OCI-LY1 (cell line): ENCODE data around the gene AP5S1.
"Not testable (repeated sequence)": the region's sequence is repeated elsewhere in the genome, so short reads cannot be mapped to it uniquely, and the experiment has no call there.

Experiments used
- H2AFZ ChIP-seq: fragments of 200-600 bp; sonication (generic), shearing (Covaris generic); 2 replicates; pipeline ENCODE4 v1.6.0; 2014; ENCODE audit warnings: antibody characterized with exemption, mild to moderate bottlenecking, low read length
- H3F3A ChIP-seq: fragments of 200-600 bp; sonication (generic), shearing (Covaris generic); 2 replicates; pipeline ENCODE4 v1.6.0; 2014; ENCODE audit warnings: mild to moderate bottlenecking, antibody characterized with exemption, low read length, moderate library complexity; ENCODE audit not compliant: insufficient read depth
- H3K27ac ChIP-seq: fragments of 200-600 bp; sonication (generic); 2 replicates; pipeline ENCODE4 v1.5.1; 2014; ENCODE audit warnings: low read length, mixed run types, mild to moderate bottlenecking, low read depth; ENCODE audit not compliant: poor library complexity, severe bottlenecking
- H3K27me3 ChIP-seq: fragments of 200-600 bp; sonication (generic); 2 replicates; pipeline ENCODE4 v1.6.0; 2014; ENCODE audit warnings: antibody characterized with exemption, mild to moderate bottlenecking, low read length, moderate library complexity; ENCODE audit not compliant: insufficient read depth
- H3K36me3 ChIP-seq: fragments of 200-600 bp; sonication (generic); 2 replicates; pipeline ENCODE4 v1.6.1; 2014; ENCODE audit warnings: mild to moderate bottlenecking, antibody characterized with exemption, low read length, moderate library complexity, mixed read lengths; ENCODE audit not compliant: insufficient read depth
- H3K4me1 ChIP-seq: fragments of 200-600 bp; sonication (generic); 2 replicates; pipeline ENCODE4 v1.5.1; 2014; ENCODE audit warnings: mild to moderate bottlenecking, low read length, moderate library complexity; ENCODE audit not compliant: insufficient read depth, severe bottlenecking
- H3K4me2 ChIP-seq: fragments of 200-600 bp; sonication (generic), shearing (Covaris generic); 2 replicates; pipeline ENCODE4 v1.6.1; 2014; ENCODE audit warnings: low read length
- H3K4me3 ChIP-seq: fragments of 200-600 bp; sonication (generic); 2 replicates; pipeline ENCODE4 v1.5.1; 2014; ENCODE audit warnings: low read length, low read depth, mild to moderate bottlenecking, mixed read lengths; ENCODE audit not compliant: poor library complexity, severe bottlenecking
- H3K79me2 ChIP-seq: fragments of 200-600 bp; shearing (Covaris generic); 2 replicates; pipeline ENCODE4 v1.6.1; 2016; ENCODE audit warnings: mixed run types, low read length, mixed read lengths; ENCODE audit not compliant: insufficient read depth
- H3K9ac ChIP-seq: fragments of 200-600 bp; sonication (generic), shearing (Covaris generic); 2 replicates; pipeline ENCODE4 v1.6.1; 2014; ENCODE audit warnings: mild to moderate bottlenecking, low read length, mixed read lengths
- H3K9me2 ChIP-seq: fragments of 200-600 bp; sonication (generic), shearing (Covaris generic); 2 replicates; pipeline ENCODE4 v1.6.1; 2014; ENCODE audit warnings: low read depth, mild to moderate bottlenecking, low read length, mixed read lengths
- H3K9me3 ChIP-seq: fragments of 200-600 bp; shearing (Covaris generic); 2 replicates; pipeline ENCODE4 v1.6.1; 2014; ENCODE audit warnings: low read length, mixed read lengths
- H4K20me1 ChIP-seq: fragments of 200-600 bp; sonication (generic), shearing (Covaris generic); 2 replicates; pipeline ENCODE4 v1.6.0; 2016; ENCODE audit warnings: mild to moderate bottlenecking, low read length; ENCODE audit not compliant: insufficient read depth
- CTCF ChIP-seq: fragments of 200-600 bp; sonication (generic), shearing (Covaris generic); IDR thresholded peaks from 2 replicates; pipeline ENCODE4 v1.5.1; 2017; ENCODE audit warnings: mild to moderate bottlenecking, antibody characterized with exemption, low read length, moderate library complexity, mixed read lengths
- EZH2 ChIP-seq: fragments of 200-600 bp; sonication (generic), shearing (Covaris generic); IDR thresholded peaks from 2 replicates; pipeline ENCODE4 v1.8.0; 2017; ENCODE audit warnings: borderline replicate concordance, mixed run types, mild to moderate bottlenecking, antibody characterized with exemption, low read length, moderate library complexity, mixed read lengths

The AP5S1 gene

GRCh38 chr20:3828798-3829197 lies 8.5 kb downstream of the AP5S1 start:
- H3K27me3 ChIP-seq, result no peaks in the 10 kb centered on the region
- no peak overlapping the region for H3K4me3 ChIP-seq
- no peaks in the 10 kb centered on the region for H3K9me2 ChIP-seq
- TF ChIP-seq CTCF, result no peak
- TF ChIP-seq EZH2, result no peak
- H3K9ac ChIP-seq, result no peak overlapping the region
- H4K20me1 ChIP-seq, result no peaks in the 10 kb centered on the region
- no peak overlapping the region for H3K4me2 ChIP-seq
- H3K27ac ChIP-seq, result no peak overlapping the region
- H3K9me3 ChIP-seq, result no peaks in the 10 kb centered on the region
- peaks cover 25% of the 10 kb centered on the region for H3K36me3 ChIP-seq
- no peaks in the 10 kb centered on the region for H3F3A ChIP-seq
- no peaks in the 10 kb centered on the region for H3K79me2 ChIP-seq
- no peak overlapping the region for H2AFZ ChIP-seq
- no peaks in the 10 kb centered on the region for H3K4me1 ChIP-seq

GRCh38 chr20:3829891-3830290 lies 9.5 kb downstream of the AP5S1 start:
- H3K36me3 ChIP-seq, result peaks cover 19% of the 10 kb centered on the region
- not testable (repeated sequence) for H3F3A ChIP-seq, H4K20me1 ChIP-seq, H3K9me3 ChIP-seq, H3K9me2 ChIP-seq, H3K27ac ChIP-seq, H3K4me3 ChIP-seq, H3K4me1 ChIP-seq, H3K9ac ChIP-seq, H3K27me3 ChIP-seq, H3K4me2 ChIP-seq, H2AFZ ChIP-seq, H3K79me2 ChIP-seq

GRCh38 chr20:3836132-3836531 lies 15.8 kb downstream of the AP5S1 start:
- no peaks in the 10 kb centered on the region for H3K36me3 ChIP-seq
- H3K9me2 ChIP-seq, result no peaks in the 10 kb centered on the region
- no peak overlapping the region for H3K27ac ChIP-seq
- H2AFZ ChIP-seq, result no peak overlapping the region
- no peaks in the 10 kb centered on the region for H4K20me1 ChIP-seq
- H3K4me2 ChIP-seq, result no peak overlapping the region
- no peaks in the 10 kb centered on the region for H3K79me2 ChIP-seq
- H3K9ac ChIP-seq, result no peak overlapping the region
- H3K27me3 ChIP-seq, result no peaks in the 10 kb centered on the region
- no peak overlapping the region for H3K4me3 ChIP-seq
- H3F3A ChIP-seq, result no peaks in the 10 kb centered on the region
- TF ChIP-seq CTCF (no peak), EZH2 (no peak)
- no peaks in the 10 kb centered on the region for H3K9me3 ChIP-seq
- no peaks in the 10 kb centered on the region for H3K4me1 ChIP-seq

- H4K20me1 ChIP-seq, result no peaks in the 10 kb centered on the region
- no peaks in the 10 kb centered on the region for H3K27me3 ChIP-seq
- H3K4me2 ChIP-seq, result no peak overlapping the region
- H3K9me2 ChIP-seq, result no peaks in the 10 kb centered on the region
- no peak overlapping the region for H2AFZ ChIP-seq
- no peak overlapping the region for H3K27ac ChIP-seq
- no peaks in the 10 kb centered on the region for H3K4me1 ChIP-seq
- H3K9ac ChIP-seq, result no peak overlapping the region
- no peak for TF ChIP-seq EZH2
- no peak for TF ChIP-seq CTCF
- H3K9me3 ChIP-seq, result no peaks in the 10 kb centered on the region
- no peaks in the 10 kb centered on the region for H3K79me2 ChIP-seq
- H3K4me3 ChIP-seq, result no peak overlapping the region
- H3K36me3 ChIP-seq, result no peaks in the 10 kb centered on the region
- no peaks in the 10 kb centered on the region for H3F3A ChIP-seq
Measured at GRCh38 chr20:3839328-3839727, 19.0 kb downstream of the AP5S1 start.

GRCh38 chr20:3840201-3840600 lies 19.9 kb downstream of the AP5S1 start:
- H3K9ac ChIP-seq, H3K4me1 ChIP-seq, H3K9me3 ChIP-seq, H3K4me2 ChIP-seq, H3F3A ChIP-seq, H3K27me3 ChIP-seq, H2AFZ ChIP-seq, H4K20me1 ChIP-seq, H3K27ac ChIP-seq, H3K9me2 ChIP-seq, H3K4me3 ChIP-seq, H3K79me2 ChIP-seq, H3K36me3 ChIP-seq: not testable (repeated sequence)
